Erythroblast (primary cell): ENCODE results near the gene LY6G5C.

Experiments used
- GATA1 ChIP-seq: IDR thresholded peaks from 2 replicates; pipeline ENCODE4 v1.6.1; 2011; ENCODE audit warnings: low read depth, mild to moderate bottlenecking, control low read depth, low read length, moderate library complexity
- POLR2A ChIP-seq: IDR thresholded peaks from 2 replicates; pipeline ENCODE4 v1.6.1; 2011; ENCODE audit warnings: mild to moderate bottlenecking, low read length

GRCh38 chr6:31663961-31664789 lies 16.7 kb downstream of the LY6G5C start:
- no peak for TF ChIP-seq POLR2A
- no peak for TF ChIP-seq GATA1
